Trophoblast cell (in vitro differentiated cells and primary cell): ENCODE data around the gene TOR1B.

Experiments used
- DNase-seq, 2 donors: peaks; one replicate each; pipeline ENCODE4 v3.0.0-alpha.2; 2016
- H2AFZ ChIP-seq: 2 replicates; pipeline ENCODE4 v1.6.1; 2013; ENCODE audit warnings: low read length, moderate library complexity, mild to moderate bottlenecking; ENCODE audit not compliant: insufficient read depth, poor library complexity
- H2AK5ac ChIP-seq: 2 replicates; pipeline ENCODE4 v1.6.1; 2013; ENCODE audit warnings: mild to moderate bottlenecking, low read length
- H2BK120ac ChIP-seq: 2 replicates; pipeline ENCODE4 v1.6.1; 2013; ENCODE audit warnings: low read length, mild to moderate bottlenecking, moderate library complexity; ENCODE audit not compliant: insufficient read depth, poor library complexity
- H2BK12ac ChIP-seq: 2 replicates; pipeline ENCODE4 v1.6.1; 2013; ENCODE audit warnings: mild to moderate bottlenecking, low read length, moderate library complexity
- H2BK5ac ChIP-seq: 2 replicates; pipeline ENCODE4 v1.6.1; 2013; ENCODE audit warnings: low read length, low read depth, moderate library complexity, mild to moderate bottlenecking; ENCODE audit not compliant: poor library complexity
- H3K14ac ChIP-seq: 2 replicates; pipeline ENCODE4 v1.6.1; 2013; ENCODE audit warnings: mild to moderate bottlenecking, low read length
- H3K18ac ChIP-seq: 2 replicates; pipeline ENCODE4 v1.6.1; 2013; ENCODE audit warnings: mild to moderate bottlenecking, low read length
- H3K23ac ChIP-seq: 2 replicates; pipeline ENCODE4 v1.6.1; 2013; ENCODE audit warnings: low read length
- H3K27ac ChIP-seq: 2 replicates; pipeline ENCODE4 v1.5.1; 2013; ENCODE audit warnings: low read depth, mild to moderate bottlenecking, inconsistent platforms, low read length, moderate library complexity
- H3K27me3 ChIP-seq: 2 replicates; pipeline ENCODE4 v1.6.1; 2013; ENCODE audit warnings: inconsistent platforms, mild to moderate bottlenecking, low read length, moderate library complexity; ENCODE audit not compliant: insufficient read depth
- H3K36me3 ChIP-seq, 2 experiments: 1 replicate in 1 of 2; 2 replicates in 1 of 2; pipeline ENCODE4 v1.6.1; 2013; ENCODE audit warnings: low read length in 2 of 2, mild to moderate bottlenecking in 2 of 2, moderate library complexity in 1 of 2; ENCODE audit not compliant: insufficient read depth in 2 of 2, control insufficient read depth in 1 of 2
- H3K4ac ChIP-seq: 2 replicates; pipeline ENCODE4 v1.6.1; 2013; ENCODE audit warnings: low read depth, mild to moderate bottlenecking, low read length, moderate library complexity
- H3K4me1 ChIP-seq, 2 experiments: 1 replicate in 1 of 2; 2 replicates in 1 of 2; pipeline ENCODE4 v1.6.1; 2013; ENCODE audit warnings: low read length in 2 of 2, mild to moderate bottlenecking in 2 of 2, moderate library complexity in 1 of 2; ENCODE audit not compliant: insufficient read depth in 2 of 2, control insufficient read depth in 1 of 2
- H3K4me2 ChIP-seq: 2 replicates; pipeline ENCODE4 v1.6.1; 2013; ENCODE audit warnings: inconsistent platforms, mild to moderate bottlenecking, low read length, moderate library complexity
- H3K4me3 ChIP-seq: 2 replicates; pipeline ENCODE4 v1.5.1; 2013; ENCODE audit warnings: mild to moderate bottlenecking, low read depth, low read length, inconsistent platforms
- H3K79me1 ChIP-seq: one replicate; pipeline ENCODE4 v1.6.1; 2013; ENCODE audit warnings: low read length
- H3K79me2 ChIP-seq: 2 replicates; pipeline ENCODE4 v1.6.1; 2013; ENCODE audit warnings: low read length, mild to moderate bottlenecking; ENCODE audit not compliant: control insufficient read depth, insufficient read depth, poor library complexity
- H3K9ac ChIP-seq: 2 replicates; pipeline ENCODE4 v1.6.1; 2013; ENCODE audit warnings: mild to moderate bottlenecking, low read length
- H3K9me3 ChIP-seq: 2 replicates; pipeline ENCODE4 v1.6.1; 2013; ENCODE audit warnings: low read depth, mild to moderate bottlenecking, control low read depth, inconsistent platforms, low read length; ENCODE audit not compliant: insufficient read depth
- H4K12ac ChIP-seq: 2 replicates; pipeline ENCODE4 v1.6.1; 2013; ENCODE audit warnings: low read depth, mild to moderate bottlenecking, low read length, moderate library complexity
- H4K8ac ChIP-seq: 2 replicates; pipeline ENCODE4 v1.6.1; 2013; ENCODE audit warnings: low read depth, mild to moderate bottlenecking, low read length, moderate library complexity
- H4K91ac ChIP-seq: one replicate; pipeline ENCODE4 v1.6.1; 2013; ENCODE audit warnings: low read depth, mild to moderate bottlenecking, low read length, moderate library complexity
- WGBS: extraction: QIAGEN DNeasy Blood & Tissue Kit; methylation state at CpG from one replicate; pipeline ENCODE4 v1.1.7; 2013; ENCODE audit warnings: missing lambda C conversion rate; ENCODE audit not compliant: insufficient read length, insufficient coverage; ENCODE audit errors: extremely low coverage; 5-methylcytosine and 5-hydroxymethylcytosine counted together

Gene TOR1B

DNA sequence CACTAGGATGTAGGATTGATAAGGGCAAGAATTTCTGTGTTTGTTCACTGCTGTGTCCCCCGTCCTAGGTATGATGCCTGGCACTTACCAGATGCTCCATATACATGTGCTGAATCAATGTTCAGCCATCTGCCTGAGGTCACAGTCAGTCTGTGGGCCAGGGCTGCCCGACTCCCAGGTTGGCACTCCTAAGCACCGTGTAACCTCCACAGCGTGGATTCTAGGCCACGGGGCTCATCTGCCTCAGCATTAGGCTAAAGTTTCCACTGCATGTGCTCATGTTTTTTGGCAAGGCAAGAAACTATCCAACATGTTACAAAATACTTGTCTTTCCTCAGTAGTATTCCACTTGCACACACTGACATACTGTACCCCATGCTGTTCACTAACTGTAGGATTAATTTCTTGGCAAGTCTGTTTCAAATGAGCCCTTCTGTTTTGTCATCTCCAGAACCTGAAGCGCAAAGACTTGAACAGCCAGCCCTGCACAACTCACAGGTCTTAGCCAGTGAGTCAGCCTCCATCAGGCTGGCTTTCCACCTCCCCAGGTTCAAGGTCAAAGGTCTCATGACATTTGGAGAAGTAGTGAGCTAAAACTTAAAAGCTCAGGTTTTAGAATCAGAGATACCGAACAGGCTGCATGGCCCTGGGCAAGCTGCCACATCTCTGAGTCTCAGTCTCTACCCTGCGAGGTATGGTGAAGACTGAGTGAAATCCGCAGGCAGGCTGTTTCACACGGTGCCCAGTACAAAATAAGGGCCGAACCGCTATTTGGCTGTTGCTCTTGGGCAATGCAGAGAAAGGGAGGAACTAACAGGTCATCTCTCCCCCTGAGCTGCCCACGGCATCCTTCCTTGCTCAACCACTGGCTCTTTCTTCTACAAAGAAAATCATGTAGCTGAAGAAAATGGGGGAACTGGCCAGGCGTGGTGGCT is 13.8 kb downstream of the TOR1B start:
- H3K4me2 ChIP-seq = no peak overlapping the region

DNA sequence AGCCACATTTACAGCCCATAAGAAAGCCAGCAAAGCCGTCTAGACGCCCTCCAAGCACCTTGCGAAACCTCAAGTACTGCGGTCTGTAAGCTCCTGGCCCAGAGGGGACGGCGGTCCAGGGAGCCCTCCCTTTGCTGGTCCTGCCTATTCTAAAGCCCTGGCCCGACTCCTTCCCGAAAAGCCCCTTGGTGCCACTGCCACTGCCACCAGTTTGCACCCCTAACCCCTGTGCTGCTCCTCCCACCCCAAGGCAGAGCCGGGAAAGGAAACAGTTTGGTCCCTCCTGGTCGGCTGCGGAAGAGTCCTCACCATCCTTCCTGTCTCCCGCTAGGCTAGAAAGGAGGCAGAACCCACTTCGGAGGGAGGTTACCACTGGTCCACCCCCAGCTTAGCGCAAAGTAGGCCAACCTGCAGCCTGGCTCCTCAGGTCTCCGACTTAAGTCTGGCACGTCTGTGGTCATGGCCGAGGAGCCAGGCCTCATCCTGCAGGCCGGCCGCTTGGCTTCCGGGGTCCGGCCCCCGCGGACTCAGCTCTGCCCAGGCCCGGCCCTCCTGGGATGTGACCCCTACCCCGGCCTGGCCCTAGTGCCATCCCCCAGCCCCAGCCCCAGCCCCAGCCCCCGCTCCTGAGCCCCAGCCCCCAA is 20.0 kb downstream of the TOR1B start:
- Histone ChIP-seq H3K4me2 (peak overlapping the region; percentile 84), H3K14ac (no peak overlapping the region), H3K9ac (peak overlapping the region; percentile 64), H2AK5ac (no peak overlapping the region), H3K36me3 (peaks cover 34 to 38% of the 10 kb centered on the region in 2 experiments), H2AFZ (no peak overlapping the region), H3K4me3 (peak overlapping the region; percentile 99), H4K8ac (peak overlapping the region; percentile 67), H3K4me1 (peaks cover 4 to 6% of the 10 kb centered on the region in 2 experiments), H3K27ac (no peak overlapping the region), H3K23ac (no peak overlapping the region), H4K91ac (no peak overlapping the region), H3K4ac (no peak overlapping the region), H3K27me3 (no peaks in the 10 kb centered on the region), H3K18ac (no peak overlapping the region), H3K79me2 (peaks cover 3% of the 10 kb centered on the region), H4K12ac (no peak overlapping the region), H2BK12ac (no peak overlapping the region), H2BK120ac (no peak overlapping the region), H3K9me3 (no peaks in the 10 kb centered on the region), H2BK5ac (no peak overlapping the region), H3K79me1 (peaks cover 4% of the 10 kb centered on the region)
- peak in 1 of 2 donors; percentile 20 for DNase-seq
- WGBS = no CpG with 5 or more reads among the region's 26 CpGs

More for the DNA sequence above, 13.8 kb downstream of the TOR1B start:
- no peak overlapping the region for H3K14ac ChIP-seq
- no peak overlapping the region for H3K4me3 ChIP-seq
- no peaks in the 10 kb centered on the region for H3K27me3 ChIP-seq
- H2BK120ac ChIP-seq = no peak overlapping the region
- H4K8ac ChIP-seq = no peak overlapping the region
- no peak overlapping the region for H2AK5ac ChIP-seq
- H3K4ac ChIP-seq = no peak overlapping the region
- no peak overlapping the region for H4K91ac ChIP-seq
- no peaks in the 10 kb centered on the region for H3K79me2 ChIP-seq
- H3K18ac ChIP-seq = no peak overlapping the region
- no peak overlapping the region for H2AFZ ChIP-seq
- no peak overlapping the region for H2BK5ac ChIP-seq
- H3K23ac ChIP-seq = no peak overlapping the region
- H2BK12ac ChIP-seq = no peak overlapping the region
- peaks cover 46 to 72% of the 10 kb centered on the region in 2 experiments for H3K36me3 ChIP-seq
- WGBS = no CpG with 5 or more reads among the region's 14 CpGs
- H4K12ac ChIP-seq = no peak overlapping the region
- H3K4me1 ChIP-seq = no peaks in the 10 kb centered on the region
- H3K9ac ChIP-seq = peak overlapping the region; percentile 49
- no peaks in the 10 kb centered on the region for H3K79me1 ChIP-seq
- DNase-seq = no peak
- peaks cover 7% of the 10 kb centered on the region for H3K9me3 ChIP-seq
- H3K27ac ChIP-seq = no peak overlapping the region

DNA sequence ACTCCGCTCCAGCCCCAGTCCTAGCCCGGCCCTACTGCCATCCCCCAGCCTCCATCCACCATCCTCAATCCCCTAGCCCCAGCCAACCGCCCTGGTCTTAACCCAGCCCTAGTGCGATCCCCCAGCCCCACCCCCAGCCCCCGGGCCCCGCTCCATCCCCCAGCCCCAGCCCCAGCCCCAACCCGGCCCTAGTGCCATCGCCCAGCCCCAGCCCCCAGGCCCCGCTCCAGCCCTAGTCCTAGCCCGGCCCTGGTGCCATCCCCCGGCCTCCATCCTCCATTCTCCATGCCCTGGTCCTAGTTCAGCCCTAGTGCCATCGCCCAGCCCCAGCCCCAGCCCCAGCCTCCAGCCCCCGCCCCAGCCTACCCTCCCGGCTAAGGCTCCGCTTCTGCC is 20.6 kb downstream of the TOR1B start:
- H3K14ac ChIP-seq = peak overlapping the region; percentile 98
- H3K4me3 ChIP-seq = peak overlapping the region; percentile 99
- peak overlapping the region; percentile 97 for H2AK5ac ChIP-seq
- H3K36me3 ChIP-seq = peaks cover 33 to 36% of the 10 kb centered on the region in 2 experiments
- H3K4ac ChIP-seq = peak overlapping the region; percentile 94
- H4K91ac ChIP-seq = peak overlapping the region; percentile 92
- H3K9me3 ChIP-seq = no peaks in the 10 kb centered on the region
- DNase-seq = no peak
- peak overlapping the region; percentile 96 for H4K12ac ChIP-seq
- peak overlapping the region; percentile 87 for H2BK5ac ChIP-seq
- H2BK12ac ChIP-seq = no peak overlapping the region
- no CpG with 5 or more reads among the region's 15 CpGs for WGBS
- peaks cover 4% of the 10 kb centered on the region for H3K79me1 ChIP-seq
- H3K79me2 ChIP-seq = peaks cover 3% of the 10 kb centered on the region
- peak overlapping the region; percentile 86 for H2BK120ac ChIP-seq
- H3K18ac ChIP-seq = peak overlapping the region; percentile 98
- H4K8ac ChIP-seq = peak overlapping the region; percentile 99
- H3K4me1 ChIP-seq = peaks cover 4 to 6% of the 10 kb centered on the region in 2 experiments
- peak overlapping the region; percentile 84 for H3K4me2 ChIP-seq
- peak overlapping the region; percentile 93 for H3K9ac ChIP-seq
- H3K23ac ChIP-seq = no peak overlapping the region
- H3K27ac ChIP-seq = peak overlapping the region; percentile 61
- H2AFZ ChIP-seq = peak overlapping the region; percentile 99
- no peaks in the 10 kb centered on the region for H3K27me3 ChIP-seq

DNA sequence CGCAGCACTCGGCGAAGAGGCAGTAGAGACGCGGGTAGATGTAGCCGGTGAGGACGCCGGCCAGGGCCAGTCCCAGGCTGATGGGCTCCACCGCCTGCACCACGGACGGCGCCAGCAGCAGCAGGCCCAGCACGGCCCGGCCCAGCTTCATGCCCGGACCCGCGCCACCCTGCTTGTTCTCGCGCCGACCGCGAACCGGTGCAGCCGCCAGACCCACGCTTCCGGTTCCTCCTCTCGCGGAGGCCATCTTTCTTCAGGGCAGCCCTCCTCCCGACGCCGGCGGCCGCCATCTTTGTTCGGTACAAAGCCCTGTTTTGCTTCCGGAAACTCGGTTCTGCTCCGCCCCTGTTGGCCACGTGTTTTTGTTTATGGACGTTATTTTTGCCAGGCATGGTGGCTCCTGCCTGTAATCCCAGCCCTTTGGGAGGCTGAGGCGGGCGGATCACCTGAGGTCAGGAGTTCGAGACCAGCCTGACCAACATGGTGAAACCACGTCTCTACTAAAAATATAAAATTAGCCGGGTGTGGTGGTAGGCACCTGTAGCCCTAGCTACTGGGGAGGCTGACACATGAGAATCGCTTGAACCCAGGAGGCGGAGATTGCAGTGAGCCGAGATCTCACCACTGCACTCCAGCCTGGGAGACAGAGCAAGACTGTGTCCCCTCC is 21.1 kb downstream of the TOR1B start, which contains the start of gene TOR1A:
Gene TOR1A (minus strand): TSS at position 202 of the 667 bp plus-strand sequence. CDS start 51 bp downstream, at position 151.
- H2BK12ac ChIP-seq = no peak within 1 kb of the TSS
- H3K9me3 ChIP-seq = no peaks in the 10 kb centered on the region
- H4K91ac ChIP-seq = peak within 1 kb of the TSS; percentile 92
- peaks cover 3% of the 10 kb centered on the region for H3K79me2 ChIP-seq
- no CpG with 5 or more reads among the region's 47 CpGs for WGBS
- H3K14ac ChIP-seq = peak within 1 kb of the TSS; percentile 98
- peak within 1 kb of the TSS; percentile 99 for H4K8ac ChIP-seq
- H3K79me1 ChIP-seq = peaks cover 4% of the 10 kb centered on the region
- H2BK120ac ChIP-seq = peak within 1 kb of the TSS; percentile 86
- peak within 1 kb of the TSS; percentile 99 for H2AFZ ChIP-seq
- peaks cover 32 to 36% of the 10 kb centered on the region in 2 experiments for H3K36me3 ChIP-seq
- peak within 1 kb of the TSS; percentile 87 for H2BK5ac ChIP-seq
- H4K12ac ChIP-seq = peak within 1 kb of the TSS; percentile 96
- peak within 1 kb of the TSS; percentile 61 for H3K27ac ChIP-seq
- H3K27me3 ChIP-seq = no peaks in the 10 kb centered on the region
- peak within 1 kb of the TSS; percentile 98 for H3K18ac ChIP-seq
- peak within 1 kb of the TSS; percentile 97 for H2AK5ac ChIP-seq
- H3K4me3 ChIP-seq = peak within 1 kb of the TSS; percentile 99
- peaks cover 4 to 6% of the 10 kb centered on the region in 2 experiments for H3K4me1 ChIP-seq
- H3K9ac ChIP-seq = peak within 1 kb of the TSS; percentile 93
- H3K23ac ChIP-seq = no peak within 1 kb of the TSS
- peak; percentile 92 to 97 for DNase-seq
- H3K4me2 ChIP-seq = peak within 1 kb of the TSS; percentile 84
- H3K4ac ChIP-seq = peak within 1 kb of the TSS; percentile 94
